H1 (cell line): ENCODE measurements around the gene TSPAN5. TPM values are rescaled to one million over a fixed set of nuclear protein-coding genes. Genes with fewer than 3 reads are reported as not detected.

ENCODE experiments used
- CTCF ChIA-PET: fragments of 300-600 bp; sonication (Branson Sonifier 250); formaldehyde crosslinking; loops from one replicate; lab custom pipeline; 2021; ENCODE audit not compliant: partially characterized antibody; lab: Charles Lee
- POLR2A ChIA-PET: fragments of 300-600 bp; sonication (Branson Sonifier 250); formaldehyde crosslinking; loops from one replicate; lab custom pipeline; 2021; ENCODE audit warnings: inconsistent platforms; ENCODE audit not compliant: partially characterized antibody; lab: Charles Lee
- DNase-seq, 2 experiments: peaks; one replicate each; pipeline versions ENCODE4 v3.0.0 to v3.0.0-alpha.2; 2010 to 2022; ENCODE audit warnings: low spot score in 2 of 2, low read depth in 1 of 2, mixed read lengths in 1 of 2
- FAIRE-seq: peaks from 2 replicates; lab custom pipeline; 2011; peaks lifted over from hg19 to GRCh38; lab: Jason Lieb, UNC
- H2AFZ ChIP-seq: 2 replicates; pipeline ENCODE4 v1.8.1; 2012; ENCODE audit warnings: low read length, inconsistent platforms
- H2AK5ac ChIP-seq: 2 replicates; pipeline ENCODE4 v1.6.1; 2013; ENCODE audit warnings: low read depth, low read length
- H2BK120ac ChIP-seq: replicated peaks from 2 replicates; pipeline ENCODE3; 2013; ENCODE audit warnings: low read depth, low read length, inconsistent platforms
- H2BK12ac ChIP-seq: 2 replicates; pipeline ENCODE4 v1.6.1; 2013; ENCODE audit warnings: low read depth, low read length
- H2BK15ac ChIP-seq: 2 replicates; pipeline ENCODE4 v1.6.1; 2013; ENCODE audit warnings: low read length
- H2BK20ac ChIP-seq: 2 replicates; pipeline ENCODE4 v1.6.1; 2013; ENCODE audit warnings: low read length
- H2BK5ac ChIP-seq: 2 replicates; pipeline ENCODE4 v1.6.1; 2013; ENCODE audit warnings: low read depth, low read length
- H3K14ac ChIP-seq: 2 replicates; pipeline ENCODE4 v1.6.1; 2013; ENCODE audit warnings: inconsistent platforms; ENCODE audit not compliant: insufficient read length
- H3K18ac ChIP-seq: 2 replicates; pipeline ENCODE4 v1.6.1; 2013; ENCODE audit warnings: low read length; ENCODE audit errors: extremely low read depth
- H3K23ac ChIP-seq: 2 replicates; pipeline ENCODE4 v1.6.1; 2013; ENCODE audit warnings: inconsistent platforms; ENCODE audit not compliant: insufficient read length
- H3K23me2 ChIP-seq: 2 replicates; pipeline ENCODE4 v1.6.1; 2013; ENCODE audit warnings: low read depth, low read length
- H3K27ac ChIP-seq: 2 replicates; pipeline ENCODE4 v1.6.1; 2011; ENCODE audit warnings: low read depth, low read length, inconsistent platforms
- H3K27me3 ChIP-seq, 4 experiments: replicated peaks in 1 of 4; 1 replicate in 1 of 4; 2 replicates in 3 of 4; pipeline versions ENCODE4 v1.6.1 to v1.8.1; 2011 to 2013; ENCODE audit warnings: low read length in 3 of 4, mild to moderate bottlenecking in 3 of 4, inconsistent platforms in 2 of 4, mixed read lengths in 2 of 4, moderate library complexity in 1 of 4; ENCODE audit not compliant: control insufficient read depth in 3 of 4, insufficient read depth in 3 of 4; ENCODE audit errors: extremely low read depth in 1 of 4
- H3K36me3 ChIP-seq, 4 experiments: 2 replicates each; pipeline versions ENCODE4 v1.6.1 to v1.8.1; 2011 to 2013; ENCODE audit warnings: mild to moderate bottlenecking in 4 of 4, low read length in 3 of 4, moderate library complexity in 2 of 4, control low read depth in 1 of 4, inconsistent platforms in 1 of 4; ENCODE audit not compliant: insufficient read depth in 4 of 4, control insufficient read depth in 2 of 4
- H3K4ac ChIP-seq: replicated peaks from 2 replicates; pipeline ENCODE3; 2013; ENCODE audit warnings: low read length, low read depth, mixed read lengths, inconsistent platforms; ENCODE audit not compliant: insufficient read length
- H3K4me1 ChIP-seq, 4 experiments: replicated peaks in 1 of 4; 1 replicate in 1 of 4; 2 replicates in 3 of 4; pipeline versions ENCODE4 v1.6.1 to v1.8.1; 2011 to 2013; ENCODE audit warnings: low read length in 3 of 4, inconsistent platforms in 2 of 4, mixed read lengths in 1 of 4; ENCODE audit not compliant: insufficient read depth in 4 of 4, control insufficient read depth in 3 of 4
- H3K4me2 ChIP-seq, 2 experiments: 2 replicates each; pipeline versions ENCODE4 v1.6.1 to v1.8.1; 2011 to 2013; ENCODE audit warnings: low read depth in 2 of 2, low read length in 2 of 2, control low read depth in 1 of 2, inconsistent platforms in 1 of 2, mild to moderate bottlenecking in 1 of 2; ENCODE audit not compliant: insufficient read depth in 1 of 2
- H3K4me3 ChIP-seq, 4 experiments: fragments of 200-600, 300-600 bp in 1 of 4; sonication (generic), shearing (Covaris generic), sonication (Bioruptor Twin) in 1 of 4; 2 replicates each; pipeline versions ENCODE4 v1.5.1 to v1.8.1; 2011 to 2016; ENCODE audit warnings: low read length in 4 of 4, low read depth in 3 of 4, control low read depth in 2 of 4, inconsistent platforms in 2 of 4, mild to moderate bottlenecking in 2 of 4, mixed read lengths in 1 of 4, moderate library complexity in 1 of 4; ENCODE audit not compliant: insufficient read depth in 2 of 4; ENCODE audit errors: extremely low read depth in 1 of 4
- H3K56ac ChIP-seq: replicated peaks from 2 replicates; pipeline ENCODE3; 2013; ENCODE audit warnings: low read depth, mild to moderate bottlenecking, mixed read lengths, low read length, inconsistent platforms; ENCODE audit not compliant: insufficient read length
- H3K79me1 ChIP-seq: 2 replicates; pipeline ENCODE4 v1.6.1; 2013; ENCODE audit warnings: low read depth, low read length, control low read depth
- H3K79me2 ChIP-seq, 2 experiments: 2 replicates each; pipeline versions ENCODE4 v1.6.1 to v1.8.1; 2012 to 2013; ENCODE audit warnings: low read length in 2 of 2, mild to moderate bottlenecking in 2 of 2, inconsistent platforms in 1 of 2; ENCODE audit not compliant: insufficient read depth in 2 of 2, control insufficient read depth in 1 of 2
- H3K9ac ChIP-seq, 4 experiments: replicated peaks in 1 of 4; 1 replicate in 1 of 4; 2 replicates in 3 of 4; pipeline versions ENCODE4 v1.6.1 to v1.8.1; 2011 to 2013; ENCODE audit warnings: low read depth in 3 of 4, low read length in 3 of 4, control low read depth in 2 of 4, mild to moderate bottlenecking in 2 of 4, moderate library complexity in 2 of 4, inconsistent platforms in 1 of 4; ENCODE audit errors: extremely low read depth in 1 of 4
- H3K9me3 ChIP-seq, 2 experiments: 2 replicates each; pipeline versions ENCODE4 v1.6.1 to v1.8.1; 2012 to 2013; ENCODE audit warnings: mild to moderate bottlenecking in 2 of 2, moderate library complexity in 2 of 2, control low read depth in 1 of 2, inconsistent platforms in 1 of 2, low read depth in 1 of 2, low read length in 1 of 2, mixed read lengths in 1 of 2; ENCODE audit not compliant: insufficient read depth in 2 of 2
- H4K20me1 ChIP-seq, 2 experiments: replicated peaks in 1 of 2; 2 replicates each; pipeline versions ENCODE3 to v1.8.1; 2011 to 2013; ENCODE audit warnings: inconsistent platforms in 2 of 2, low read length in 2 of 2, mild to moderate bottlenecking in 1 of 2; ENCODE audit not compliant: insufficient read depth in 2 of 2, control insufficient read depth in 1 of 2
- H4K5ac ChIP-seq: 2 replicates; pipeline ENCODE4 v1.6.1; 2013; ENCODE audit warnings: low read length, low read depth, mixed read lengths, inconsistent platforms; ENCODE audit not compliant: insufficient read length
- H4K8ac ChIP-seq: 2 replicates; pipeline ENCODE4 v1.8.0; 2013; ENCODE audit warnings: mild to moderate bottlenecking, moderate library complexity, low read length, inconsistent platforms; ENCODE audit not compliant: insufficient read depth; ENCODE audit errors: extremely low read depth
- H4K91ac ChIP-seq: replicated peaks from 2 replicates; pipeline ENCODE3; 2013; ENCODE audit warnings: low read length, mixed read lengths, inconsistent platforms; ENCODE audit not compliant: insufficient read length
- ATF3 ChIP-seq: IDR thresholded peaks from 2 replicates; pipeline ENCODE4 v1.6.1; 2011; ENCODE audit warnings: low read depth, mild to moderate bottlenecking, low read length; ENCODE audit not compliant: insufficient read depth
- CHD1 ChIP-seq: IDR thresholded peaks from 2 replicates; pipeline ENCODE4 v1.6.1; 2012; ENCODE audit warnings: low read depth, low read length, improper control_type of control experiment
- CTBP2 ChIP-seq: IDR thresholded peaks from 2 replicates; pipeline ENCODE4 v1.7.0; 2011; ENCODE audit warnings: borderline replicate concordance, mild to moderate bottlenecking, moderate library complexity, mixed read lengths, low read length; ENCODE audit not compliant: insufficient read depth, insufficient read length
- HDAC6 ChIP-seq: IDR thresholded peaks from one replicate; pipeline ENCODE4 v1.7.1; 2012; ENCODE audit warnings: low read depth, mild to moderate bottlenecking, inconsistent platforms, low read length, moderate library complexity
- KDM1A ChIP-seq: fragments of 200-600, 300-600 bp; sonication (generic); IDR thresholded peaks from 2 replicates; pipeline ENCODE4 v1.7.1; 2016; ENCODE audit warnings: mild to moderate bottlenecking, low read length, borderline replicate concordance
- KDM4A ChIP-seq: IDR thresholded peaks from one replicate; pipeline ENCODE4 v1.7.1; 2012; ENCODE audit warnings: low read depth, mild to moderate bottlenecking, moderate library complexity, low read length, inconsistent platforms; ENCODE audit not compliant: severe bottlenecking
- RXRA ChIP-seq: IDR thresholded peaks from 2 replicates; pipeline ENCODE4 v1.6.1; 2011; ENCODE audit warnings: low read depth, mild to moderate bottlenecking, low read length, moderate library complexity; ENCODE audit not compliant: insufficient read depth
- SIRT6 ChIP-seq: IDR thresholded peaks from one replicate; pipeline ENCODE4 v1.7.1; 2012; ENCODE audit warnings: low read length, inconsistent platforms
- SP2 ChIP-seq: IDR thresholded peaks from 2 replicates; pipeline ENCODE4 v1.6.1; 2012; ENCODE audit warnings: mild to moderate bottlenecking, low read length, inconsistent platforms
- TBP ChIP-seq: IDR thresholded peaks from 2 replicates; pipeline ENCODE4 v1.6.1; 2011; ENCODE audit warnings: low read depth, low read length, improper control_type of control experiment
- TEAD4 ChIP-seq: IDR thresholded peaks from 2 replicates; pipeline ENCODE4 v1.6.1; 2012; ENCODE audit warnings: low read depth, low read length, inconsistent platforms, mixed read lengths
- USF2 ChIP-seq: IDR thresholded peaks from 2 replicates; pipeline ENCODE4 v1.6.1; 2011; ENCODE audit warnings: low read length, improper control_type of control experiment
- ZNF274 ChIP-seq: IDR thresholded peaks from 2 replicates; pipeline ENCODE4 v1.7.0; 2012; ENCODE audit warnings: low read length, borderline replicate concordance; ENCODE audit errors: extremely low read depth
- WGBS, 2 experiments: shearing (Covaris generic) in 1 of 2; methylation state at CpG; one replicate each; pipeline versions ENCODE4 v1.1.6 to v1.1.7; 2013 to 2015; ENCODE audit warnings: low lambda C conversion rate in 2 of 2, mixed read lengths in 2 of 2, inconsistent platforms in 1 of 2, low coverage in 1 of 2, missing lambda C conversion rate in 1 of 2; ENCODE audit not compliant: insufficient replicate concordance in 2 of 2, insufficient coverage in 1 of 2, insufficient read length in 1 of 2; ENCODE audit errors: extremely low coverage in 1 of 2, missing lambda C conversion rate in 1 of 2; 5-methylcytosine and 5-hydroxymethylcytosine counted together
- polyA plus RNA-seq, 7 experiments: library from polyadenylated mRNA; depleted of rRNA in 3 of 7; stranded (reverse) in 5 of 7; unstranded in 2 of 7; fragments of >200 nt in 5 of 7; fragments of 200-250 nt in 2 of 7; gene quantifications; 1 replicate in 5 of 7; 2 replicates in 1 of 7; 4 replicates in 1 of 7; pipeline versions ENCODE4 v1.2.1 to v1.2.3, GENCODE V29; 2011 to 2013; ENCODE audit warnings: missing spikeins in 2 of 7, mixed read lengths in 2 of 7
- total RNA-seq: library from RNA; stranded (reverse); fragmentation: NEBNext Ultra II Directional; extraction: Animal tissue kit (Norgen Biotek cat#: 25700); gene quantifications from 2 replicates; pipeline ENCODE4 v1.2.1, GENCODE V29; 2021

Gene TSPAN5
- total and polyA plus RNA-seq, 2 of the 8 experiments (the other 6 are each of a cell fraction or from before 2014, with no cell fraction given): 17.6 to 21.2 TPM

GRCh38 chr4:98452091-98452490, 206.3 kb downstream of the TSPAN5 start:
- Histone ChIP-seq H3K4ac (no peak overlapping the region), H3K36me3 (no peaks in the 10 kb centered on the region), H2BK120ac (no peak overlapping the region), H2BK5ac (no peak overlapping the region), H4K5ac (no peak overlapping the region), H2AK5ac (no peak overlapping the region), H3K18ac (no peak overlapping the region), H4K8ac (no peak overlapping the region), H3K23me2 (no peaks in the 10 kb centered on the region), H2AFZ (no peak overlapping the region), H3K4me1 (no peaks in the 10 kb centered on the region), H3K79me2 (no peaks in the 10 kb centered on the region), H4K20me1 (no peaks in the 10 kb centered on the region), H3K14ac (no peak overlapping the region), H3K4me3 (no peak overlapping the region), H2BK20ac (no peak overlapping the region), H2BK12ac (no peak overlapping the region), H3K9ac (no peak overlapping the region), H3K27ac (no peak overlapping the region), H3K27me3 (no peaks in the 10 kb centered on the region), H3K79me1 (no peaks in the 10 kb centered on the region), H3K9me3 (no peaks in the 10 kb centered on the region), H3K56ac (no peak overlapping the region), H3K4me2 (no peak overlapping the region), H3K23ac (no peak overlapping the region), H4K91ac (no peak overlapping the region), H2BK15ac (no peak overlapping the region)
- ChIA-PET POLR2A (no interaction called here), CTCF (interaction anchor here (0.6 to 2.0 kb wide), 5 partner anchors 16 to 93 kb away, joined by 3 to 4 read pairs (median 3); no protein-coding TSS in a partner anchor)
- 86% methylated on average over 3 of the region's 3 CpGs; no CpG with 5 or more reads in 1 of the 2 experiments for WGBS, 2 experiments
- no peak for FAIRE-seq
- DNase-seq: no peak
- no peak for TF ChIP-seq KDM1A
- TF ChIP-seq RXRA: no peak
- no peak for TF ChIP-seq ATF3
- TF ChIP-seq HDAC6: no peak
- no peak for TF ChIP-seq CTBP2
- TF ChIP-seq SIRT6: no peak
- TF ChIP-seq ZNF274: no peak
- no peak for TF ChIP-seq SP2
- TF ChIP-seq CHD1: no peak
- no peak for TF ChIP-seq TEAD4
- TF ChIP-seq TBP: no peak
- TF ChIP-seq USF2: no peak
- TF ChIP-seq KDM4A: no peak
